Neural progenitor cell (in vitro differentiated cells): Measurements from ENCODE around the gene SMARCA1.

Experiments
- CTCF ChIP-seq: fragments of 200-600 bp; sonication (generic); IDR thresholded peaks from 2 replicates; pipeline ENCODE4 v1.5.1; 2017; ENCODE audit warnings: antibody characterized with exemption, mild to moderate bottlenecking
- EZH2 ChIP-seq: fragments of 200-600 bp; sonication (generic); IDR thresholded peaks from 2 replicates; pipeline ENCODE4 v1.6.1; 2017; ENCODE audit warnings: antibody characterized with exemption, mild to moderate bottlenecking, moderate library complexity

DNA sequence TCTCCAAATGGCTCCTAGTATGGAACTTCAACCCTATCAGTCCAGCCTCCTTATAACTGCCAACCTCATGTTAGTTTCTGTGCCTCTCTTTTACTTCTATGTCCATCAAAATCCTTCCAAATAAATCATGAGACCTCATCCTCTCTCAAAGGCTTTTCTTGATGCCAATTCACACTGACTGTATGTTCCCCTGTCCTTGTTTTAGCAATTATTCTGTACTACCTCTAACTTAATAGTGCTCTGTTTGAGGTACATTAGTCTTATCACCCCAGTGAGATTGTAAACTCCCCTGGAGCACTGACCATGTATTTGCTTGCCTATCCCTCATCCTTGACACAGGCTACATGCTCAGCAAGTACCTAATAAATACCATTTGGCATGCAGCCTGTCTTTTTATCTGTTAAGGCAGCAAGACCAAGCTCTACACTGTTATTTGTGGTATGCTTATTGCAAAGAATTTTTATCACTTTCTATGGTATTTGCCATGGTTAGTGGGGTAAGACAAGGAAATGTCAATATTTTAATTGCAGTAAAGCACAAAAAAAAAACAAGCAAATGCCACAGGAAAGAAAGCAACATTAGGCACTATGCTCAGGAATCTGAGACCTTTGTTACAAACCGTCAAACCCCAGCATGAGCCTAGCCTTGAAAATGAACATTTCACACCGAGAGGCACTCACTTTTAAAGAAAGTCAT is 119.2 kb downstream of the SMARCA1 start:
- TF ChIP-seq CTCF (no peak), EZH2 (no peak)
